Glutamatergic neuron (in vitro differentiated cells): ENCODE measurements around the gene NIM1K. TPM values are rescaled to one million over a fixed set of nuclear protein-coding genes. Genes with fewer than 3 reads are reported as not detected.

Experiments used
- DNase-seq: peaks from one replicate; pipeline ENCODE4 v3.0.0; 2022
- H3K27ac Mint-ChIP-seq: one replicate; pipeline ENCODE4 v1.8.0; 2020; ENCODE audit warnings: mild to moderate bottlenecking, mixed read lengths, inconsistent platforms; ENCODE audit not compliant: unreplicated experiment
- H3K27me3 Mint-ChIP-seq: one replicate; pipeline ENCODE4 v1.8.0; 2020; ENCODE audit warnings: mild to moderate bottlenecking, moderate library complexity, mixed read lengths, inconsistent platforms; ENCODE audit not compliant: unreplicated experiment
- H3K36me3 Mint-ChIP-seq: one replicate; pipeline ENCODE4 v1.8.0; 2020; ENCODE audit warnings: mild to moderate bottlenecking, mixed read lengths, inconsistent platforms; ENCODE audit not compliant: unreplicated experiment
- H3K4me1 Mint-ChIP-seq: one replicate; pipeline ENCODE4 v1.8.0; 2020; ENCODE audit warnings: mild to moderate bottlenecking, low read depth, mixed read lengths, inconsistent platforms; ENCODE audit not compliant: unreplicated experiment
- H3K4me3 Mint-ChIP-seq: one replicate; pipeline ENCODE4 v1.8.0; 2020; ENCODE audit warnings: mild to moderate bottlenecking, mixed read lengths, inconsistent platforms; ENCODE audit not compliant: unreplicated experiment
- H3K9me3 Mint-ChIP-seq: one replicate; pipeline ENCODE4 v1.8.0; 2020; ENCODE audit warnings: mild to moderate bottlenecking, moderate library complexity, mixed read lengths, inconsistent platforms; ENCODE audit not compliant: unreplicated experiment
- total RNA-seq: library from RNA; stranded (reverse); fragmentation: NEBNext Ultra II Directional; extraction: Animal tissue kit (Norgen Biotek cat#: 25700); gene quantifications from one replicate; pipeline ENCODE4 v1.2.1, GENCODE V29; 2021; ENCODE audit not compliant: unreplicated experiment
- TF ChIP-seq, protein P1 (sequence below): fragments of 200-600 bp; sonication (generic); IDR thresholded peaks from one replicate; pipeline ENCODE4 v1.5.0; 2021; ENCODE audit not compliant: partially characterized antibody, unreplicated experiment

Gene NIM1K
- total RNA-seq, 1 donor from 2014 or later = 10.5 TPM

DNA sequence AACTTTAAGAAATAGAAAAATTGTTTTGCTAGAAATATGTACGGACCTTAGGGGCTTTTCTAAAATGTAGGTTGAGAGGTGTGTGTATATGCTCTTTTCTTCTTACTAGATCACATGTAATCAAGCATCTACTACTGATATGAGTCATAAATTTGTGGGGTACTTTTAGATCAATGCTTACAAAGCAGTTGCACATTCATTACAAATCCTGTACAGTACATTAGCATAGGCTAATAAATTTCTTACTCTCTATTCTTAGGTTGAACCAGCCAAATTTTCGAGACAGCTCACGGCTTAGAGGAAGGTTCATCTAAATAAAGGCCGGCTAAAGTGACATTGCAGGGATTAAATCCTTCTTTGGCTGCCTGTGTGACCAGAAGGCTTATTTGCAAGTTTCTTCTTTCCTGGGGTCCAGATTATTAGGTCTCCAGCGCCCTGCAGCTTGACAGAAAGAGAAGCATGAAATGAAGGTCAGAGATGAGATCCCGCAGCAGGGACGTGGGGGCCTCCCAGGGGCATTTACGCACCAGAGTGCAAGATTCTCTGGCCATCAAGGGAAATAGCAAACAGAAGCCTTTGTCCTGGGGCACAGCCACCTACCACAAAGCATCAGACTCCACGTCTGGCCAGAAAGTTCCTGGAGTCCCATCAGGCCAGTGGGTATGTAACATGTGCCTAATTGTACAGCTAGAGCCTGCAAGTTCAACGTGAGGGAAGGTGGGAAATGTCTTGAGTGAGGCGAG is 53.0 kb downstream of the NIM1K start:
- H3K36me3 Mint-ChIP-seq = peaks cover 9% of the 10 kb centered on the region
- peaks cover 29% of the 10 kb centered on the region for H3K4me1 Mint-ChIP-seq
- DNase-seq = peak; percentile 26
- H3K4me3 Mint-ChIP-seq = no peak overlapping the region
- no peak overlapping the region for H3K27ac Mint-ChIP-seq
- peaks cover 5% of the 10 kb centered on the region for H3K9me3 Mint-ChIP-seq
- peaks cover 2% of the 10 kb centered on the region for H3K27me3 Mint-ChIP-seq
- TF ChIP-seq, protein P1, sequence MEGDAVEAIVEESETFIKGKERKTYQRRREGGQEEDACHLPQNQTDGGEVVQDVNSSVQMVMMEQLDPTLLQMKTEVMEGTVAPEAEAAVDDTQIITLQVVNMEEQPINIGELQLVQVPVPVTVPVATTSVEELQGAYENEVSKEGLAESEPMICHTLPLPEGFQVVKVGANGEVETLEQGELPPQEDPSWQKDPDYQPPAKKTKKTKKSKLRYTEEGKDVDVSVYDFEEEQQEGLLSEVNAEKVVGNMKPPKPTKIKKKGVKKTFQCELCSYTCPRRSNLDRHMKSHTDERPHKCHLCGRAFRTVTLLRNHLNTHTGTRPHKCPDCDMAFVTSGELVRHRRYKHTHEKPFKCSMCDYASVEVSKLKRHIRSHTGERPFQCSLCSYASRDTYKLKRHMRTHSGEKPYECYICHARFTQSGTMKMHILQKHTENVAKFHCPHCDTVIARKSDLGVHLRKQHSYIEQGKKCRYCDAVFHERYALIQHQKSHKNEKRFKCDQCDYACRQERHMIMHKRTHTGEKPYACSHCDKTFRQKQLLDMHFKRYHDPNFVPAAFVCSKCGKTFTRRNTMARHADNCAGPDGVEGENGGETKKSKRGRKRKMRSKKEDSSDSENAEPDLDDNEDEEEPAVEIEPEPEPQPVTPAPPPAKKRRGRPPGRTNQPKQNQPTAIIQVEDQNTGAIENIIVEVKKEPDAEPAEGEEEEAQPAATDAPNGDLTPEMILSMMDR = no peak

GRCh38 chr5:43245724-43246385 is 53.8 kb downstream of the NIM1K start:
- peaks cover 9% of the 10 kb centered on the region for H3K36me3 Mint-ChIP-seq
- peaks cover 29% of the 10 kb centered on the region for H3K4me1 Mint-ChIP-seq
- no peak overlapping the region for H3K4me3 Mint-ChIP-seq
- peaks cover 2% of the 10 kb centered on the region for H3K27me3 Mint-ChIP-seq
- DNase-seq = no peak
- H3K27ac Mint-ChIP-seq = no peak overlapping the region
- H3K9me3 Mint-ChIP-seq = peaks cover 5% of the 10 kb centered on the region
- TF ChIP-seq, protein P1 = no peak

GRCh38 chr5:43251754-43252153 is 59.7 kb downstream of the NIM1K start:
- no peak overlapping the region for H3K4me3 Mint-ChIP-seq
- DNase-seq = no peak
- peaks cover 46% of the 10 kb centered on the region for H3K4me1 Mint-ChIP-seq
- H3K9me3 Mint-ChIP-seq = peaks cover 9% of the 10 kb centered on the region
- TF ChIP-seq, protein P1 = no peak
- H3K36me3 Mint-ChIP-seq = peaks cover 9% of the 10 kb centered on the region
- peaks cover 2% of the 10 kb centered on the region for H3K27me3 Mint-ChIP-seq
- H3K27ac Mint-ChIP-seq = peak overlapping the region; percentile 71

GRCh38 chr5:43255704-43256103 is 63.7 kb downstream of the NIM1K start:
- H3K27ac Mint-ChIP-seq = peak overlapping the region; percentile 76
- no peak for DNase-seq
- no peaks in the 10 kb centered on the region for H3K36me3 Mint-ChIP-seq
- H3K4me1 Mint-ChIP-seq = peaks cover 39% of the 10 kb centered on the region
- TF ChIP-seq, protein P1 = no peak
- peaks cover 7% of the 10 kb centered on the region for H3K9me3 Mint-ChIP-seq
- H3K4me3 Mint-ChIP-seq = peak overlapping the region; percentile 31
- H3K27me3 Mint-ChIP-seq = peaks cover 2% of the 10 kb centered on the region

DNA sequence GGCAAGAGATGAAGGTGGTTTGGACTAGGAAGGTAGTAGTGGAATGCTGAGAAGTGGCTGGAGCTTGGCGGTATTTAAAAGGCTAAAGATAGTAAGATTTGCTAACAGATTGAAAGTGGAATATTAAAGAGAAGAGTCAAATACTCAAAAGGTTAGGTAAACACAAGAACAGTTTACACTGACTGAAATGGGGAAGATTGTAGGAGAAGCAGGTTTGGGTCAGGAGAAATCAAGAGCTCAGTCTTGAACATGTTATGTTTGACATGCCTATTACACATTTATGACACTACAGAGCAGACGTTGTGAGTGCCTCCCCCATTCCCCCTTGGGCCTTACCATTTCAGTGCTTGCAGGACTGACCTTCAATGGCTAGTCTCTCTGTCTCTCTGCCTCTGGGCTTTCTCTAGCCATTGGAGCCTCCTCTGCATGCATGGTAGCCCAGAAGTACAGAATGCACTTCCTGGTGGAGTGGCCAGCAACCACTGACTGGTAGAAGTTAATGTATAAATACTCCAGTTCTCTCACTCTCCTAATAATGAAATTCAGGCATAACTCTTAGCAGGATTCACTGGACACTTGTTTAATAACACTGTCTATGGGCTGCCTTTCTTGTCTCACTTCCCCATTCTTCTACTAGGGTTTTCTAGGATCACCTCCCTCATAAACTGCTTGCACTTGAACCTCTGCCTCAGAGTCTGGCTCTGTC is 64.4 kb downstream of the NIM1K start:
- H3K36me3 Mint-ChIP-seq = no peaks in the 10 kb centered on the region
- H3K4me3 Mint-ChIP-seq = peak overlapping the region; percentile 31
- peaks cover 39% of the 10 kb centered on the region for H3K4me1 Mint-ChIP-seq
- H3K27ac Mint-ChIP-seq = peak overlapping the region; percentile 76
- H3K27me3 Mint-ChIP-seq = peaks cover 2% of the 10 kb centered on the region
- peaks cover 7% of the 10 kb centered on the region for H3K9me3 Mint-ChIP-seq
- DNase-seq = no peak
- TF ChIP-seq, protein P1 = no peak
